Testis (tissue), 3 donors: Measurements from ENCODE around the gene OTOS. TPM values are rescaled to one million over a fixed set of nuclear protein-coding genes. Genes with fewer than 3 reads are reported as not detected.

Experiments
- DNase-seq: peaks from one replicate; pipeline ENCODE4 v3.0.0-alpha.2; 2019
- H3K27ac ChIP-seq, 2 donors: fragments of 200-600 bp; sonication (generic); one replicate each; pipeline ENCODE4 v1.5.1; 2019
- H3K27me3 ChIP-seq: fragments of 200-600 bp; sonication (generic); one replicate; pipeline ENCODE4 v1.5.1; 2019
- H3K36me3 ChIP-seq: fragments of 200-600 bp; sonication (generic); one replicate; pipeline ENCODE4 v1.5.1; 2017; ENCODE audit warnings: low read depth; ENCODE audit errors: missing control alignments
- H3K4me1 ChIP-seq: fragments of 200-600 bp; sonication (generic); one replicate; pipeline ENCODE4 v1.5.1; 2019
- H3K4me3 ChIP-seq, 2 donors: fragments of 200-600 bp; sonication (generic); one replicate each; pipeline ENCODE4 v1.5.1; 2017 to 2019
- H3K9me3 ChIP-seq: fragments of 200-600 bp; sonication (generic); one replicate; pipeline ENCODE4 v1.5.1; 2017
- POLR2A ChIP-seq: fragments of 450-650 bp; IDR thresholded peaks from one replicate; pipeline ENCODE4 v1.6.1; 2017; ENCODE audit warnings: antibody characterized with exemption, mild to moderate bottlenecking, moderate library complexity
- whole genome bisulfite sequencing, 2 donors: methylation state at CpG; one replicate each; pipeline ENCODE4 v1.1.5; 2018; 5-methylcytosine and 5-hydroxymethylcytosine counted together
- intact Hi-C: fragments of 100-400 bp; cut with DNase I; formaldehyde crosslinking; loops from one replicate; pipeline ENCODE4 v1.15.1; 2023; ENCODE audit warnings: low total_unique reads
- polyA plus RNA-seq: library from polyadenylated mRNA; stranded (reverse); fragments of 350-450 nt; fragmentation: Illumina TruSeq; extraction: RNeasy Lipid Tissue Mini Kit (QIAGEN cat#74804); gene quantifications from one replicate; pipeline ENCODE4 v1.2.3, GENCODE V29; 2014; ENCODE audit warnings: low read depth, low replicate concordance; ENCODE audit not compliant: insufficient read depth
- total RNA-seq, 2 donors: library from RNA; depleted of rRNA; stranded (reverse); fragments of >200 nt; gene quantifications; one replicate each; pipeline ENCODE4 v1.2.3, GENCODE V29; 2016
- TF ChIP-seq, protein P1 (sequence below), 3 experiments: fragments of 450-650 bp in 2 of 3; fragments of 200-600 bp in 1 of 3; sonication (generic) in 1 of 3; IDR thresholded peaks; one replicate each; pipeline ENCODE4 v1.5.1; 2016 to 2019; ENCODE audit warnings: antibody characterized with exemption in 3 of 3, mild to moderate bottlenecking in 2 of 3, moderate library complexity in 1 of 3

The OTOS gene
- total and polyA plus RNA-seq, 3 donors from 2014 or later, result 1.2 to 1.5 TPM; not detected in 1

DNA sequence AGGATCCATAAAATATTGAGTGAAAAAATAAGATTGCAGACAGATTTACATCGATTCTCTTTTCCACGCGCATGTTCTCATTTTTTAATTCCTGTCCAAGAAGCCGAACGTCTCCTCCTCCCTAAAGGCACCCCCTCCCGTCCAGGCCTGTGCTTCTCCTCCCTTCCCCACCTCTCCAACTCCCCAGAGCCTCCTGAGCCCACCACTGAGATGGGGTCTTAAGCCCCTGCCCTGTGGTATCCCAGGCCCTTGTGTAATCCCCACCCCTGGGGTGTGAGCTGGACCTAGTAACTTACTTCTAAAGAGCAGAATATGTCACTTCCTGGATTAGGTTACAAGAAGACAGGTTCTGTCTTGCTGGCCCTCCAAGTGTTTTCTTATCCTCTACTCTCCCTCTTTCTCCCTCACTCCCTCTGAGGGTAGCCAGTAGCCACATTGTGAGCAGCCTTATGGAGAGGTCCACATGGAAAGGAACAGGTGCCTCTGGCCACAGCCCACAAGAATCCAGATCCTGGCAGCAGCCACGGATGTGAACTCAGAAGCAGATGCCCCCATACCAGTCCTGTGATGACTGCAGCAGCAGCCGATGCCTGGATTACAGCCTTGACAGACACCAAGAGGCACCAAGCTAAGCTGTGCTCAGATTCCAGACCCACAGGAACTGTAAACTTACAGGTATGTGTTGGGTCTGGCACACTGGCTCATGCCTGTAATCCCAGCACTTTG lies 39.6 kb upstream of the OTOS start:
- no peak overlapping the region for H3K4me3 ChIP-seq
- intact Hi-C loops, result no loop called here
- DNase-seq, result no peak
- no peaks in the 10 kb centered on the region for H3K4me1 ChIP-seq
- H3K27ac ChIP-seq, result no peak overlapping the region
- H3K9me3 ChIP-seq, result no peaks in the 10 kb centered on the region
- no peaks in the 10 kb centered on the region for H3K36me3 ChIP-seq
- no peaks in the 10 kb centered on the region for H3K27me3 ChIP-seq
- 74 to 80% methylated on average over 7 to 8 of the region's 8 CpGs for WGBS, 2 donors
- TF ChIP-seq POLR2A, result no peak
- TF ChIP-seq, protein P1, sequence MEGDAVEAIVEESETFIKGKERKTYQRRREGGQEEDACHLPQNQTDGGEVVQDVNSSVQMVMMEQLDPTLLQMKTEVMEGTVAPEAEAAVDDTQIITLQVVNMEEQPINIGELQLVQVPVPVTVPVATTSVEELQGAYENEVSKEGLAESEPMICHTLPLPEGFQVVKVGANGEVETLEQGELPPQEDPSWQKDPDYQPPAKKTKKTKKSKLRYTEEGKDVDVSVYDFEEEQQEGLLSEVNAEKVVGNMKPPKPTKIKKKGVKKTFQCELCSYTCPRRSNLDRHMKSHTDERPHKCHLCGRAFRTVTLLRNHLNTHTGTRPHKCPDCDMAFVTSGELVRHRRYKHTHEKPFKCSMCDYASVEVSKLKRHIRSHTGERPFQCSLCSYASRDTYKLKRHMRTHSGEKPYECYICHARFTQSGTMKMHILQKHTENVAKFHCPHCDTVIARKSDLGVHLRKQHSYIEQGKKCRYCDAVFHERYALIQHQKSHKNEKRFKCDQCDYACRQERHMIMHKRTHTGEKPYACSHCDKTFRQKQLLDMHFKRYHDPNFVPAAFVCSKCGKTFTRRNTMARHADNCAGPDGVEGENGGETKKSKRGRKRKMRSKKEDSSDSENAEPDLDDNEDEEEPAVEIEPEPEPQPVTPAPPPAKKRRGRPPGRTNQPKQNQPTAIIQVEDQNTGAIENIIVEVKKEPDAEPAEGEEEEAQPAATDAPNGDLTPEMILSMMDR (IDR thresholded peaks at IDR 0.05), result no peak

DNA sequence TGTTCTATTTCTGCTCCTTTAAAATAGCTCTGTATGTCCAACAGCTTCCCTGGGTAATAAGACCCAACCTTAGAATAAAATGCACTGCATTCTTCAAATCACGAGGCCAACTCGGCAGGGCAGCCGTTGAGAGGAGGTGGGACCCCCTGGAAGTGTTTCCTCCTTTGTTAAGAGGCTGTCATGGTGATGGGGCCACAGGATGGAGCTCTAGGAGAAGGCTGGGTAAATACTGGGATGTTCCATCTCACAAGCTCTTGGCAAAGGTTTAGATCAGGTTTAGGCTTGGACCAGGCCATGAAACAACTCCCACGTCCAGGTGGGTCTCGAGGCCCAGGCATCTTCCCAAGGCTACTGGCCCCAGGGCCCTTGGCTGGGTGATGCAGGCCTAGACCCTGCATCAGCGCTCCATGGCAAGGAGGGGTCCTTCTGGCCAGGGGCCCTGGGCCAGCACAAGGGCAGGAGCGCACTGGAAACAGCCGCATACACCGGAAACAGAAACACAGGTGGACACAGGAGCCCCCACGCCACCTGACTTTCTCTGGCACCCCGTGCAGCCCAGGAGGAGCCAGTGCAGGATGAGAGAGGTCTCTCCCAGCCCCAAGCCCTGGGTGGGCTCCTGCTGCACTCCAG lies 38.8 kb upstream of the OTOS start:
- WGBS, 2 donors, result 79 to 84% methylated on average over 5 to 11 of the region's 11 CpGs
- Histone ChIP-seq H3K4me3 (no peak overlapping the region), H3K9me3 (no peaks in the 10 kb centered on the region), H3K27ac (no peak overlapping the region), H3K4me1 (no peaks in the 10 kb centered on the region), H3K27me3 (no peaks in the 10 kb centered on the region), H3K36me3 (no peaks in the 10 kb centered on the region)
- no peak for DNase-seq
- TF ChIP-seq, protein P1 (IDR thresholded peaks at IDR 0.05), result no peak
- TF ChIP-seq POLR2A, result no peak
- intact Hi-C loops, result no loop called here

DNA sequence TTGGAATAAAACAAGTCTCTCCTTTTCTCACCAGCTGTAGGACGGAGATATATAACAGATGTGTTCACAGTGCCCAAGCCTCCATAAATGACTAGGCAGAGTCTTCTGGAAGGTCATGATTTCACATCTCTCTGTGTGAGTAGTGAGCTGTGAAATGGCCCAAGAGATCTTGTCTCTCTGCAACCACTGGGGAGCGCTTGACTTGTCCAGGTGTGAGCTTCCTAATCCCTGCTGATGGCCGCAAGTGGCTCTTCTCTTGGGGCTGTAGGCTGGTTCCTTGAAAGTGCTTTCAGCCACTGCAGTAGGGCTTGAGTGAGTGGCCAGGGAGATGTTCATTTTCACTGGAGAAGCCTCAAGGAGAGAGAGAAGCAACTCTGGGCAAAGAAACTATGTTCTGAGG lies 38.1 kb upstream of the OTOS start:
- TF ChIP-seq, protein P1 (IDR thresholded peaks at IDR 0.05), result no peak
- TF ChIP-seq POLR2A, result no peak
- Histone ChIP-seq H3K4me1 (no peaks in the 10 kb centered on the region), H3K36me3 (no peaks in the 10 kb centered on the region), H3K27me3 (no peaks in the 10 kb centered on the region), H3K27ac (no peak overlapping the region), H3K4me3 (no peak overlapping the region), H3K9me3 (no peaks in the 10 kb centered on the region)
- 93 to 96% methylated on average over 3 of the region's 3 CpGs for WGBS, 2 donors
- no peak for DNase-seq
- intact Hi-C loops, result no loop called here

DNA sequence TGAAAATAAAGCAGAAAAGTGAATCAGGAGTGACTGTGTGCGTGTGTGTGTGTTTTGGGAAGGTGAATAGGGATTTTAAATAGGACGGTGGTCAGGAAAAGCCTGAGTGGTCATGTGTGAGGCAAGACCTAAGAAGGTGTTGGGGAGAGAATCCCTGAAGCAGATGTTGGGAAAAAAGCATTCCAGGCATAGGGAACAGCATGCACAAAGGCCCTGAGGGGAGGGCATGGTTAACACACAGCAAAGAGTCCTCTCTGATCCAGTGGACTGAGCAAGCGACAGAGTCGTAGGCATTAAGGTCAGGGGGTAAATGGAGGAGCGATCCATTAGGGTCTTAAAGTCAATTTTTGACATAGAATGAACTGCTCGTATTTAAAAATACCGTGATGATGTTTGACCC lies 34.0 kb upstream of the OTOS start:
- no peak overlapping the region for H3K4me3 ChIP-seq
- intact Hi-C loops, result no loop called here
- no peaks in the 10 kb centered on the region for H3K4me1 ChIP-seq
- H3K9me3 ChIP-seq, result no peaks in the 10 kb centered on the region
- H3K27ac ChIP-seq, result no peak overlapping the region
- no peaks in the 10 kb centered on the region for H3K36me3 ChIP-seq
- H3K27me3 ChIP-seq, result no peaks in the 10 kb centered on the region
- DNase-seq, result no peak
- TF ChIP-seq, protein P1 (IDR thresholded peaks at IDR 0.05), result no peak
- TF ChIP-seq POLR2A, result no peak
- 75 to 81% methylated on average over 7 of the region's 7 CpGs for WGBS, 2 donors
